HG03342 (cell line): ENCODE data around the gene OR7D2.
"Not testable (repeated sequence)": the region's sequence is repeated elsewhere in the genome, so short reads cannot be mapped to it uniquely, and the experiment has no call there.

Experiments used
- ATAC-seq: cut with Tn5 transposase; IDR thresholded peaks from one replicate; pipeline ENCODE4 v1.9.1; 2021; ENCODE audit warnings: mild to moderate bottlenecking, moderate library complexity; ENCODE audit not compliant: unreplicated experiment

The OR7D2 gene

GRCh38 chr19:9198044-9198443, 19.3 kb downstream of the OR7D2 start:
- ATAC-seq, result not testable (repeated sequence)

DNA sequence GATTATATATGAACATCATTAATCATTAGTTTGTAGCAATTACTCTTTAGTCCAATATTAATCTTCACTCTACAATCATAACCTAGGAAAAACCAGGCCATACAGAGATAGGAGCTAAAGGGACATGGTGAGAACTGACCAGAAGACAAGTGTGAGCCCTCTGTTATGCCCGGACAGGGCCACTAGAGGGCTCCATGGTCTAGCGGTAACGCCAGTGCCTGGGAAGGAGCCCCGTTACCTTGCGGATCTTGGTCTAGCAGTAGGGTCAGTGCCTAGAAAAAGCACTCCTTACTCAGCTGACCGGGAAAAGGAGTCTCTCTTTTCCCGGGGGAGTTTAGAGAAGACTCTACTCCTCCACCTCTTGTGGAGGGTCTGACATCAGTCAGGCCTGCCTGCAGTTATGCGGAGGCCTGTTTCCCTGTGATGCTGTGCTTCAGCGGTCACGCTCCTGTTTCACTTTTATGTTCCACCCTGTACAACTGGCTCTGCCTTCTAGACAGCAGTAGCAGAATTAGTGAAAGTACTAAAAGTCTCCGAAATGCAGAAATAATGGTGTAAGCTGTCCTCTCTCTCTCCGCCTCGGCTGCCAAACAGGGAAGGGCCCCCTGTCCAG, 26.8 kb downstream of the OR7D2 start:
- ATAC-seq, result no peak

- no peak for ATAC-seq
Measured at GRCh38 chr19:9219489-9219888, 40.7 kb downstream of the OR7D2 start, which contains the start of gene OR7D4. TSS of gene OR7D4 (minus strand) at chr19:9219589. CDS start at chr19:9214837, 4,752 bp downstream.
